WTC11 (cell line): Measurements from ENCODE around the gene JADE1.

Experiments
- CTCF ChIP-seq: fragments of 200-600 bp; IDR thresholded peaks from 2 replicates; pipeline ENCODE4 v1.8.0; 2022; ENCODE audit warnings: antibody characterized with exemption
- ESRRA ChIP-seq: sonication (generic); formaldehyde crosslinking; IDR thresholded peaks from 2 replicates; pipeline ENCODE4 v1.8.1; 2022; ENCODE audit warnings: mild to moderate bottlenecking, missing genetic modification reagents, borderline replicate concordance
- IRF1 ChIP-seq: sonication (generic); formaldehyde crosslinking; IDR thresholded peaks from 2 replicates; pipeline ENCODE4 v1.8.0; 2023; ENCODE audit warnings: missing genetic modification reagents
- JUN ChIP-seq: sonication (generic); formaldehyde crosslinking; IDR thresholded peaks from 2 replicates; pipeline ENCODE4 v1.8.0; 2023; ENCODE audit warnings: mild to moderate bottlenecking, missing genetic modification reagents
- MXD4 ChIP-seq: fragments of 250-450 bp; sonication (Bioruptor Pico); IDR thresholded peaks from 2 replicates; pipeline ENCODE4 v1.8.0; 2021; ENCODE audit warnings: mild to moderate bottlenecking, moderate library complexity, borderline replicate concordance
- SP1 ChIP-seq: sonication (generic); formaldehyde crosslinking; conservative IDR thresholded peaks from 2 replicates; pipeline ENCODE4 v1.8.1; 2022; ENCODE audit warnings: missing genetic modification reagents
- ZNF138 ChIP-seq: sonication (generic); formaldehyde crosslinking; conservative IDR thresholded peaks from 2 replicates; pipeline ENCODE4 v1.8.1; 2022; ENCODE audit warnings: mild to moderate bottlenecking, moderate library complexity, missing genetic modification reagents
- ZNF232 ChIP-seq: sonication (generic); formaldehyde crosslinking; IDR thresholded peaks from 2 replicates; pipeline ENCODE4 v1.8.0; 2022; ENCODE audit warnings: mild to moderate bottlenecking, missing genetic modification reagents
- TF ChIP-seq, protein P1 (sequence below): sonication (generic); formaldehyde crosslinking; IDR thresholded peaks from 2 replicates; pipeline ENCODE4 v1.8.1; 2023; ENCODE audit warnings: mild to moderate bottlenecking, moderate library complexity, missing genetic modification reagents

DNA sequence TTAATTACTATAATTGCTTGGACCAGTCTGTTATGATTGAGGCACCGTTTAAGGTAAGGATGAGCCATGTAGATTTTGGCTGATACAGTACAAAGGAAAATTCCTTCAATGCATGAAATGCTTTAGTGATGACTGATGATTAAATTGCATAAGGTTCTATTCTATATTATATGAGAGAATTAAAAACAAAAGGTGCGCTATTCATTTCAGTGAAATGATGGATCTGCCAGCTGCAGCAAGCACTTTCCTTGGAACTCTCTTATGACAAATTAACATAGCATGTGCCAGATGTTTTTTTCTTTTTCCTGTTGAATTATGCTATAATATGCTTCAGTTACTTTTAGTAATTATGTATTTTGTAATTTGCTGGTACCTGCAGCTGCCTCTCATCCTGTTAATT is 98.5 kb downstream of the JADE1 start:
- no peak for TF ChIP-seq CTCF
- no peak for TF ChIP-seq ESRRA
- no peak for TF ChIP-seq MXD4 (CRISPR knock-in tag)
- TF ChIP-seq JUN (CRISPR knock-in tag): no peak
- TF ChIP-seq ZNF232: no peak
- TF ChIP-seq IRF1 (CRISPR knock-in tag): no peak
- TF ChIP-seq, protein P1, sequence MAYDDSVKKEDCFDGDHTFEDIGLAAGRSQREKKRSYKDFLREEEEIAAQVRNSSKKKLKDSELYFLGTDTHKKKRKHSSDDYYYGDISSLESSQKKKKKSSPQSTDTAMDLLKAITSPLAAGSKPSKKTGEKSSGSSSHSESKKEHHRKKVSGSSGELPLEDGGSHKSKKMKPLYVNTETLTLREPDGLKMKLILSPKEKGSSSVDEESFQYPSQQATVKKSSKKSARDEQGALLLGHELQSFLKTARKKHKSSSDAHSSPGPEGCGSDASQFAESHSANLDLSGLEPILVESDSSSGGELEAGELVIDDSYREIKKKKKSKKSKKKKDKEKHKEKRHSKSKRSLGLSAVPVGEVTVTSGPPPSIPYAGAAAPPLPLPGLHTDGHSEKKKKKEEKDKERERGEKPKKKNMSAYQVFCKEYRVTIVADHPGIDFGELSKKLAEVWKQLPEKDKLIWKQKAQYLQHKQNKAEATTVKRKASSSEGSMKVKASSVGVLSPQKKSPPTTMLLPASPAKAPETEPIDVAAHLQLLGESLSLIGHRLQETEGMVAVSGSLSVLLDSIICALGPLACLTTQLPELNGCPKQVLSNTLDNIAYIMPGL (CRISPR knock-in tag): no peak
- no peak for TF ChIP-seq SP1 (CRISPR knock-in tag)
- TF ChIP-seq ZNF138 (CRISPR knock-in tag): no peak
